Measurements from ENCODE around the gene FOXP1.

The FOXP1 gene

DNA sequence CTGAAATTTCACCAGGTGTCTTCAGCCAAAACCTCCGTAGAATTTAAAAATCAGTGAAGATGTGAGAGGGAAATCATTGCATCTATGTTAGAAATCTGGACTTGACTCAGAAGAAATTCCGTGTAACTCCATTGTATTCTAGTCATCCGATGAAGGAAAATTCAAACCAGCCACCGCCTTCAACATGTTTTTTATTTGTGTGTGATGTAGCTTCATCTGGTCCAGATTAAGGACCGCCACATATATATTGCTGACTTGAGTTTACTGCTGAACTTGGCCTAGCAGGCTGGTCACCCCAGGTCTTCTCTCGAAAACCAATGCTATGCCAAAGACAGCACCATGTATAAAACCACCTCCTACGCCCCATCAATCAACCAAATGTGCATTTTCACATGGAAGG, 120.9 kb downstream of the FOXP1 start:
- Histone ChIP-seq H3K27ac (no peak overlapping the region), H3K9me3 (ENCODE audit: severe bottlenecking) (no peaks in the 10 kb centered on the region), H3K36me3 (no peaks in the 10 kb centered on the region), H3K4me3 (ENCODE audit: low read depth, low read length) (no peak overlapping the region), H3K27me3 (ENCODE audit: insufficient read depth, low read depth, severe bottlenecking) (no peaks in the 10 kb centered on the region)
- DNase-seq, result no peak
- no peak for TF ChIP-seq CTCF (IDR thresholded peaks at IDR 0.05; ENCODE audit: low read depth, low read length)

DNA sequence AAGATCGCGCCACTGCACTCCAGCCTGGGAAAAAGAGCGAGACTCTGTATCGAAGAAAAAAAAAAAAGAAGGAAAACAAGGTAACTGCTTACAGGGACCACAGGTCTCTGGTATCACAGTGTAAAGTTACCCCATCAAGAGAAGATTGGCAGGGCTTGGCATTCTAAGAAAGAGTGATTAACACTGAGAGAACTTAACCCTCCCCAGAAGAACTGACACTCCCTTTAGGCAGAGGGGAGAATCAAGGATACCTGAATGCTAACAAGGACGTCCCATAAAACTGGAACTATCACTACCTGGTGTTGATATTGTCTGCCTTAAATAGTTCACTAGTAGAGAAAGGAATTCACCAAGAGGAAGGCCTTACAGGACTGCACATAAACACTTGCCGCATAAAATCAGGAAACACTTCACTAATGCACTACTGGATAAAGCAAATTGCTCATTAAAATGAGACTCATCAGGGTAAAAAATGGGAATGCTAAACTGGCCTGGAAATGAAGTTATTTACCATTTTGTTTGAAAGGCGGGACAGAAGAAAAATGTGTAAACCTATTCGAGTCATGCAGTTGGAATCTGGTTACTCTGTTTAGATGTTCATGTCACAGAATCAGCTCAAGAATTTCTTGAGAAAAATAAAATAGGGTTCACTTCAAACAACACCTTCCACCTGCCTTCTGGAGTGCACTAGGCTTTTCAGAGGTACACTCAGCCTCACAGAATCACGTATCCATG, 121.6 kb downstream of the FOXP1 start:
- Histone ChIP-seq H3K9me3 (ENCODE audit: severe bottlenecking) (no peaks in the 10 kb centered on the region), H3K27ac (no peak overlapping the region), H3K27me3 (ENCODE audit: insufficient read depth, low read depth, severe bottlenecking) (no peaks in the 10 kb centered on the region), H3K4me3 (ENCODE audit: low read depth, low read length) (no peak overlapping the region), H3K36me3 (no peaks in the 10 kb centered on the region)
- no peak for TF ChIP-seq CTCF (IDR thresholded peaks at IDR 0.05; ENCODE audit: low read depth, low read length)
- DNase-seq, result no peak

DNA sequence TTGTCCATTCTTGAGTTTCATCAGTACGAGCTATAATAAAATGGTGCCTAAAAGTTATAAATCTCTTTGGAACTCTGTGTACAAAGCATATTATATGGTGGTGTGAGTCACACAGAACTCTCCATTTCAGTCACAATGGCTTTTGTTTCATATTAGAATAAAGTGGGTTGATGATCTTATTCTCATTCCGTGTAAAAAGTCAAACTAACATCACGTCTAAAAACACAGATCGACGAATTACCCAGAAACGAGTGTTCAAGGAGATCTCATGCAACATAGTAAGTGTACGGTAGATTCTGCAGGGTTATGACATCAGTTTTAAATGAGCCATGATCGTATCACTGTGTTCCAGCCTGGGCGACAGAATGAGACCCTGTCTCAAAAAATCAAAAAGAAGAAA, 122.4 kb downstream of the FOXP1 start:
- H3K4me3 ChIP-seq (ENCODE audit: low read depth, low read length), result no peak overlapping the region
- H3K9me3 ChIP-seq (ENCODE audit: severe bottlenecking), result no peaks in the 10 kb centered on the region
- DNase-seq, result no peak
- TF ChIP-seq CTCF (IDR thresholded peaks at IDR 0.05; ENCODE audit: low read depth, low read length), result no peak
- H3K27ac ChIP-seq, result no peak overlapping the region
- H3K36me3 ChIP-seq, result no peaks in the 10 kb centered on the region
- no peaks in the 10 kb centered on the region for H3K27me3 ChIP-seq (ENCODE audit: insufficient read depth, low read depth, severe bottlenecking)

- H3K36me3 ChIP-seq, result no peaks in the 10 kb centered on the region
- no peak overlapping the region for H3K4me3 ChIP-seq (ENCODE audit: low read depth, low read length)
- H3K27me3 ChIP-seq (ENCODE audit: insufficient read depth, low read depth, severe bottlenecking), result no peaks in the 10 kb centered on the region
- H3K9me3 ChIP-seq (ENCODE audit: severe bottlenecking), result no peaks in the 10 kb centered on the region
- no peak for TF ChIP-seq CTCF (IDR thresholded peaks at IDR 0.05; ENCODE audit: low read depth, low read length)
- H3K27ac ChIP-seq, result no peak overlapping the region
- no peak for DNase-seq
Measured at GRCh38 chr3:71458895-71459294, 124.6 kb downstream of the FOXP1 start.

DNA sequence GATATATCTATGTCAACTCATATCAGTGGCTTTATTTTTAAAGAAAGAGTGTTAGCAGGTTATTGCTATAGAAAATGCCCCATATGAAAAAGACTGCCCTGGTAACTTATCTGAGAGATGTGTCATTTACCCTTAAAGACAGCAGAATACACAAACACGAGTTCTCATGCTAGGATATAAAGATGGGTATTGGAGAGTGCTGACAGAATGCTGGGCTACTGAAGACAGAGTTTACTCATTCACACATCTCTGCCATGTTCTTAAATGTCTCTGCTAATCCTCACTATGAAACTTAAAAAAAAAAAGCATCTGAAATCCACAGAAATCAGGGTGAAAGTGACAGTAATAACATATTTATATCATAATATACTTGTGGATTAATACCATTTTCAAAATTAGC, 126.7 kb downstream of the FOXP1 start:
- no peak for DNase-seq
- no peak overlapping the region for H3K4me3 ChIP-seq (ENCODE audit: low read depth, low read length)
- no peaks in the 10 kb centered on the region for H3K9me3 ChIP-seq (ENCODE audit: severe bottlenecking)
- no peak for TF ChIP-seq CTCF (IDR thresholded peaks at IDR 0.05; ENCODE audit: low read depth, low read length)
- no peaks in the 10 kb centered on the region for H3K36me3 ChIP-seq
- H3K27ac ChIP-seq, result no peak overlapping the region
- H3K27me3 ChIP-seq (ENCODE audit: insufficient read depth, low read depth, severe bottlenecking), result no peaks in the 10 kb centered on the region

DNA sequence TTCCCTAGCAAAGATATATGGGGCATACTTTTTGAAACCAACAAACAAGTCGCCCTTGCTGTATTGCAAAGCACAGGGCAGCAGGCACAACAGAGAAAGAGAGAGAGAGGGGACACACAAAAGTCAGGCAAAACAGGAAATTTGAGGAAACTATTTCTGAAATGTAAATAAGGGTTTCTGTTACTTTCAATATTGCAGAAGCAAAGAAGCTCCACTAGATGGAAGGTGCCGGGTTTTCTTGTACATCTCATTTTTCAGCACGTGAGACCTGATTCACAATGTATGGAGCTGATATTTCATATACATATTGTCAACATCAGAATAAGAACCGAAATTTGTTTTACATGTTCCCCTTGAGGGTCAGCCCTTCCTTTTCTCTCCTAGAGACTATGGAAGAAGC, 127.4 kb downstream of the FOXP1 start:
- no peaks in the 10 kb centered on the region for H3K9me3 ChIP-seq (ENCODE audit: severe bottlenecking)
- H3K36me3 ChIP-seq, result no peaks in the 10 kb centered on the region
- H3K4me3 ChIP-seq (ENCODE audit: low read depth, low read length), result no peak overlapping the region
- DNase-seq, result no peak
- H3K27ac ChIP-seq, result no peak overlapping the region
- no peak for TF ChIP-seq CTCF (IDR thresholded peaks at IDR 0.05; ENCODE audit: low read depth, low read length)
- no peaks in the 10 kb centered on the region for H3K27me3 ChIP-seq (ENCODE audit: insufficient read depth, low read depth, severe bottlenecking)

All from WERI-Rb-1 (cell line).